Tibial artery (tissue), 4 donors: Measurements from ENCODE around the gene MFSD12.

Source experiments
- DNase-seq, 2 donors: peaks; one replicate each; pipeline ENCODE4 v3.0.0-alpha.2; 2019
- H3K27ac ChIP-seq, 2 donors: fragments of 200-600 bp; sonication (generic) in 1 of 2; 1 replicate in 1 of 2; 2 replicates in 1 of 2; pipeline ENCODE4 v1.5.1; 2018 to 2019; ENCODE audit warnings: mild to moderate bottlenecking in 1 of 2
- H3K27me3 ChIP-seq, 2 donors: fragments of 200-600 bp; sonication (generic) in 1 of 2; one replicate each; pipeline versions ENCODE4 v1.5.1 to v1.6.0; 2016 to 2019
- H3K36me3 ChIP-seq, 3 donors: fragments of 200-600 bp; sonication (generic) in 2 of 3; one replicate each; pipeline ENCODE4 v1.5.1; 2016 to 2019; ENCODE audit warnings: mild to moderate bottlenecking in 2 of 3
- H3K4me1 ChIP-seq, 4 donors: fragments of 200-600 bp; sonication (generic) in 2 of 4; 1 replicate in 3 of 4; 2 replicates in 1 of 4; pipeline ENCODE4 v1.5.1; 2016 to 2019
- H3K4me3 ChIP-seq, 2 donors: fragments of 200-600 bp; sonication (generic) in 1 of 2; 1 replicate in 1 of 2; 2 replicates in 1 of 2; pipeline ENCODE4 v1.5.1; 2018 to 2019; ENCODE audit warnings: mild to moderate bottlenecking in 2 of 2
- H3K9me3 ChIP-seq, 3 donors: fragments of 200-600 bp; sonication (generic) in 1 of 3; one replicate each; pipeline ENCODE4 v1.5.1; 2016 to 2019
- intact Hi-C: fragments of 100-400 bp; cut with DNase I; formaldehyde crosslinking; loops from one replicate; pipeline ENCODE4 v1.15.0; 2023; ENCODE audit warnings: low total_unique reads
- TF ChIP-seq, protein P1 (sequence below), 2 experiments: fragments of 200-600 bp in 1 of 2; fragments of 450-650 bp in 1 of 2; IDR thresholded peaks; one replicate each; pipeline ENCODE4 v1.5.1; 2017 to 2019; ENCODE audit warnings: antibody characterized with exemption in 2 of 2, mild to moderate bottlenecking in 1 of 2, moderate library complexity in 1 of 2

The MFSD12 gene

GRCh38 chr19:3557461-3558248 is at the start of gene MFSD12:
Gene MFSD12 (minus strand): TSS chr19:3557586. CDS start chr19:3557403, 183 bp downstream.
- H3K4me3 ChIP-seq: peak within 1 kb of the TSS; percentile 74 to 95
- no peaks in the 10 kb centered on the region for H3K36me3 ChIP-seq
- peak within 1 kb of the TSS; percentile 79 to 82 for H3K27ac ChIP-seq
- intact Hi-C loops: no loop called here
- TF ChIP-seq, protein P1, sequence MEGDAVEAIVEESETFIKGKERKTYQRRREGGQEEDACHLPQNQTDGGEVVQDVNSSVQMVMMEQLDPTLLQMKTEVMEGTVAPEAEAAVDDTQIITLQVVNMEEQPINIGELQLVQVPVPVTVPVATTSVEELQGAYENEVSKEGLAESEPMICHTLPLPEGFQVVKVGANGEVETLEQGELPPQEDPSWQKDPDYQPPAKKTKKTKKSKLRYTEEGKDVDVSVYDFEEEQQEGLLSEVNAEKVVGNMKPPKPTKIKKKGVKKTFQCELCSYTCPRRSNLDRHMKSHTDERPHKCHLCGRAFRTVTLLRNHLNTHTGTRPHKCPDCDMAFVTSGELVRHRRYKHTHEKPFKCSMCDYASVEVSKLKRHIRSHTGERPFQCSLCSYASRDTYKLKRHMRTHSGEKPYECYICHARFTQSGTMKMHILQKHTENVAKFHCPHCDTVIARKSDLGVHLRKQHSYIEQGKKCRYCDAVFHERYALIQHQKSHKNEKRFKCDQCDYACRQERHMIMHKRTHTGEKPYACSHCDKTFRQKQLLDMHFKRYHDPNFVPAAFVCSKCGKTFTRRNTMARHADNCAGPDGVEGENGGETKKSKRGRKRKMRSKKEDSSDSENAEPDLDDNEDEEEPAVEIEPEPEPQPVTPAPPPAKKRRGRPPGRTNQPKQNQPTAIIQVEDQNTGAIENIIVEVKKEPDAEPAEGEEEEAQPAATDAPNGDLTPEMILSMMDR (IDR thresholded peaks at IDR 0.05): no peak
- no peaks in the 10 kb centered on the region for H3K27me3 ChIP-seq
- peaks cover 0 to 22% (median 19%) of the 10 kb centered on the region in 4 donors for H3K4me1 ChIP-seq
- DNase-seq: peak; percentile 92 to 97
- H3K9me3 ChIP-seq: no peaks in the 10 kb centered on the region

GRCh38 chr19:3606690-3607289 is 49.4 kb upstream of the MFSD12 start, which contains the start of gene TBXA2R:
Gene TBXA2R (minus strand): TSS chr19:3606875. CDS start chr19:3600634, 6,241 bp downstream.
- peak; percentile 88 to 93 for DNase-seq
- peak within 1 kb of the TSS; percentile 96 to 97 for H3K27ac ChIP-seq
- H3K36me3 ChIP-seq: peaks cover 3 to 13% (median 8%) of the 10 kb centered on the region in 3 donors
- peak within 1 kb of the TSS; percentile 84 to 88 for H3K4me3 ChIP-seq
- no peaks in the 10 kb centered on the region for H3K9me3 ChIP-seq
- H3K27me3 ChIP-seq: no peaks in the 10 kb centered on the region
- TF ChIP-seq, protein P1 (IDR thresholded peaks at IDR 0.05): no peak
- intact Hi-C loops: loop anchor here (10.0 kb wide), 1 partner anchor 142 kb away; no protein-coding TSS in a partner anchor
- peaks cover 0 to 83% (median 65%) of the 10 kb centered on the region in 4 donors for H3K4me1 ChIP-seq

DNA sequence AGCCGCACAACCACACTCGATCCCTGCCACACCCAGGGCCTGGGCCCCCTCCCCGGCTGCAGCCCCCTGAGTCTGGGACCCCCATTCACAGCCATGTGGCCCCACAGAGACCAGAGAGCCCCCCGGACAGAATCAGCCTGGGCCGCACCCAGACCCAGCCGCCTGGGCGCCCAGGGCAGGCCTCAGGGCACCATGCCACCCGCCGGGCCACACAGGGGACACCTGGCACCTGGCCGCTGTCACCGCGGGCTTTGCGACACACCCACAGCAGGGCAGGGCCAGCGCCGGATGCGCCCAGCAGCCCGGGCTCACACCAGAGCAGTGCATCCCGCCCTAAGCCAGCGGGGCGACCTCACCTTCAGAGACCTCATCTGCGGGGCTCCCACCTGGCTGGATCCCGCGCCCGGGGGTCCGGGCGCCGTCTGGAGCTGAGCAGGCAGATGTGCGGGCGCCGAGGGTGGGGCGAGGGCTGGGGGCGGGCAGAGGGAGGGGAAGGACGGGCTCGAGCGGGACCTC is 48.8 kb upstream of the MFSD12 start:
- intact Hi-C loops: loop anchor here (10.0 kb wide), 1 partner anchor 141 kb away; no protein-coding TSS in a partner anchor
- Histone ChIP-seq H3K4me1 (peaks cover 0 to 89% (median 70%) of the 10 kb centered on the region in 4 donors), H3K36me3 (peaks cover 0 to 7% (median 3%) of the 10 kb centered on the region in 3 donors), H3K9me3 (no peaks in the 10 kb centered on the region), H3K4me3 (peak overlapping the region; percentile 84 to 88), H3K27me3 (no peaks in the 10 kb centered on the region), H3K27ac (peak overlapping the region; percentile 96 to 97)
- TF ChIP-seq, protein P1 (IDR thresholded peaks at IDR 0.05): no peak
- DNase-seq: peak in 1 of 2 donors; percentile 85

- Histone ChIP-seq H3K4me3 (peak overlapping the region; percentile 84 to 88), H3K36me3 (peaks cover 0 to 2% (median 0%) of the 10 kb centered on the region in 3 donors), H3K4me1 (peaks cover 0 to 91% (median 69%) of the 10 kb centered on the region in 4 donors), H3K9me3 (no peaks in the 10 kb centered on the region), H3K27me3 (no peaks in the 10 kb centered on the region), H3K27ac (peak overlapping the region; percentile 96 to 97)
- intact Hi-C loops: loop anchor here (10.0 kb wide), 1 partner anchor 141 kb away; no protein-coding TSS in a partner anchor
- TF ChIP-seq, protein P1 (IDR thresholded peaks at IDR 0.05): no peak
- no peak for DNase-seq
Observed at GRCh38 chr19:3605770-3606169, 48.4 kb upstream of the MFSD12 start.

- H3K9me3 ChIP-seq: no peaks in the 10 kb centered on the region
- TF ChIP-seq, protein P1 (IDR thresholded peaks at IDR 0.05): no peak
- intact Hi-C loops: loop anchor here (10.0 kb wide), 1 partner anchor 141 kb away; no protein-coding TSS in a partner anchor
- peaks cover under 1 to 2% (median 2%) of the 10 kb centered on the region in 3 donors for H3K36me3 ChIP-seq
- peak overlapping the region; percentile 96 to 97 for H3K27ac ChIP-seq
- peak overlapping the region; percentile 84 to 88 for H3K4me3 ChIP-seq
- H3K27me3 ChIP-seq: no peaks in the 10 kb centered on the region
- no peak for DNase-seq
- peaks cover 0 to 91% (median 67%) of the 10 kb centered on the region in 4 donors for H3K4me1 ChIP-seq
Observed at GRCh38 chr19:3605361-3605760, 48.0 kb upstream of the MFSD12 start.
